NCI-H510A treated with DMSO at 0.1 percent for 48 hours (cell line): ENCODE measurements around the gene ING4.
A peak's percentile ranks its signal among the peaks of the same experiment; 100 is the strongest.

Source experiments
- DNase-seq: peaks from one replicate; lab custom pipeline; 2025; lab: John Stamatoyannopoulos, UW

Gene ING4

GRCh38 chr12:6688543-6688998 lies 25.7 kb upstream of the ING4 start:
- no peak for DNase-seq

GRCh38 chr12:6685814-6686213 lies 22.9 kb upstream of the ING4 start:
- DNase-seq: no peak

- peak; percentile 31 for DNase-seq
Observed at GRCh38 chr12:6684609-6685008, 21.7 kb upstream of the ING4 start.

GRCh38 chr12:6676962-6677361 lies 14.0 kb upstream of the ING4 start:
- DNase-seq: no peak

GRCh38 chr12:6672143-6672542 lies 9.2 kb upstream of the ING4 start:
- DNase-seq: no peak

- peak; percentile 2 for DNase-seq
Observed at GRCh38 chr12:6667559-6668210, 4.8 kb upstream of the ING4 start.

GRCh38 chr12:6666211-6666610 lies 3.3 kb upstream of the ING4 start:
- DNase-seq: no peak

- no peak for DNase-seq
Observed at GRCh38 chr12:6664902-6665301, 2.0 kb upstream of the ING4 start.

- no peak for DNase-seq
Observed at GRCh38 chr12:6662602-6662905, 365 bp downstream of the ING4 start.

- no peak for DNase-seq
Observed at GRCh38 chr12:6653987-6654386, 8.9 kb downstream of the ING4 start.

GRCh38 chr12:6653342-6653741 lies 9.6 kb downstream of the ING4 start:
- no peak for DNase-seq

GRCh38 chr12:6652391-6652790 lies 10.5 kb downstream of the ING4 start:
- no peak for DNase-seq

GRCh38 chr12:6650832-6651231 lies 12.1 kb downstream of the ING4 start:
- DNase-seq: no peak

GRCh38 chr12:6647083-6647604 lies 15.8 kb downstream of the ING4 start, which contains the start of gene ACRBP:
ACRBP (minus strand) TSS chr12:6647432; CDS start chr12:6647366, 66 bp downstream.
- no peak for DNase-seq

- DNase-seq: no peak
Observed at GRCh38 chr12:6646276-6647082, 16.4 kb downstream of the ING4 start.

GRCh38 chr12:6644903-6645302 lies 18.0 kb downstream of the ING4 start:
- no peak for DNase-seq

- DNase-seq: no peak
Observed at GRCh38 chr12:6644257-6644596, 18.7 kb downstream of the ING4 start.

- no peak for DNase-seq
Observed at GRCh38 chr12:6643569-6644256, 19.2 kb downstream of the ING4 start.

GRCh38 chr12:6641131-6641530 lies 21.8 kb downstream of the ING4 start:
- no peak for DNase-seq

GRCh38 chr12:6640497-6640896 lies 22.4 kb downstream of the ING4 start:
- DNase-seq: no peak

- DNase-seq: no peak
Observed at GRCh38 chr12:6639151-6639801, 23.6 kb downstream of the ING4 start.

GRCh38 chr12:6638305-6638704 lies 24.6 kb downstream of the ING4 start:
- no peak for DNase-seq
